T47D (cell line): ENCODE results near the gene EFNA2.
"Not testable (repeated sequence)": the region's sequence is repeated elsewhere in the genome, so short reads cannot be mapped to it uniquely, and the experiment has no call there.

Source experiments
- DNase-seq, 2 experiments: peaks; one replicate each; pipeline versions ENCODE4 v3.0.0 to v3.0.0-alpha.2; 2011 to 2012; ENCODE audit warnings: low read depth in 1 of 2, low spot score in 1 of 2
- JUND ChIP-seq: IDR thresholded peaks from 2 replicates; pipeline ENCODE4 v1.6.1; 2012; ENCODE audit warnings: low read depth
- in situ Hi-C: cut with HindIII; loops from 2 replicates; pipeline ENCODE4 v1.10.0; 2016; ENCODE audit warnings: low sequenced_read_pairs, low pct_unique_long_range_greater_than_20kb

EFNA2 gene

DNA sequence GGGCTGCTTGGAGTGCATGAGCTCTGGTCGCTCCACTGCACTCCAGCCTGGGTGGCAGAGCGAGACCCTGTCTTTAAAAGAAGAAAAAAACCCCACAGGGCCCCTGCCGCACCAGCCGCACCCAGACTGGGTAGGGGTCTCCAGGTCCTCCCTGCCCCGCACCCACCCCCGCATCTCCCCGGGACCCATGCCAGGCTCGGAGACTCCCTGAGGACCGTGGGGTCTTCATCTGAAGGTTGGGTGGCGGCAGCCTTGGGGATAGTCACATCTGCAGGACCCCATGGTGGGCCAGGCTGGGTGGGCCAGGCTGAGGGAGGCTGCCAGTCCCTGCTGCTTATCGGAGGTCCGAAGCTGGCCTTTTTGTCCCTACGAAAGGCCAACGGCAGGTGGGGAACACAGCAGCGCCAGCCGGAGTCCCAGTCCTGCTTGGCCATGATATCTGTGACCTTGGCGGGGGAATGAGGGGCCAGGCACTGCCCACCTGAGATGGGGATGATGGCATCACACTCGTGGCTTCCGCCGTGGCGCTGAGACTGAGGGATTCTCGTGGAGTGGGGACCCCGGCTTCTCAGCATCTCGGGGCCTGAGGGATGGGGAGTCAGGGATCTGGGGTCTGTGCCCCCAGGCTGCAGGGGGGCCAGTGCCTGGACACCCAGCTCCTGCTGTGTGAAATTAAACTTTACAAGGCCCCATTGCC, 11.1 kb downstream of the EFNA2 start:
- DNase-seq = no peak
- in situ Hi-C loops = no loop called here
- TF ChIP-seq JUND = no peak

DNA sequence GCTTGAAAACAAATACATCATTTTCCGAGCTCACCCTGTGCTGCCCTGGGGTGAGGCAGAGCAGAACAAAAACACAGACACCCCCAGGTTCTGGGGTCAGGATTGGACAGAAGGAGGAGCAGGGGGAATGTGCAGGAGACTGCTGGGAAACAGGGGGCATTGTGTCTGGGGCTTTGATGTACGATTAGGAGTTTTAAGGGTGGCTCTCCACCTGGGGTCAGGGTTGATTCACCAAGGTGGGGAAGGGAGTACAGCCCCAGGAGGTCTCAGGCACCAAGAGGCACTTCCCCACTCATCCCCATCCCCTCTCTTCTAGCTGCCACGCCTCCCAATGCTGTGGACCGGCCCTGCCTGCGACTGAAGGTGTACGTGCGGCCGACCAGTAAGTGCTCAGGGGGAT, 12.6 kb downstream of the EFNA2 start:
- in situ Hi-C loops = no loop called here
- no peak for DNase-seq
- no peak for TF ChIP-seq JUND

DNA sequence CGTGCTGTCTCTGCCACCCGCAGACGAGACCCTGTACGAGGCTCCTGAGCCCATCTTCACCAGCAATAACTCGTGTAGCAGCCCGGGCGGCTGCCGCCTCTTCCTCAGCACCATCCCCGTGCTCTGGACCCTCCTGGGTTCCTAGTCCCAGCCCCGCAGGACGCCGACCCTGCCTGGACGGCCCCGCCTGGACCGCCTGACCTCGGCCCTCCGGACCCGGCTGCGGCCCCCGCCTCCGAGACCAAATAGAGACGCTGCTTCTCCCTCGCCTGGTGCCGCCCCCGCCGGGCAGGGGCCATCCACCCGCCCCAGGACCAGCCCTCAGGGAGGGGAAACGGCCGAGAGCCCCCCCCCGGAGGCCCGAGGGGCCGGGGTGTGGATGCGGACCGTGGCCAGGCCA, 14.1 kb downstream of the EFNA2 start:
- no peak for TF ChIP-seq JUND
- DNase-seq = no peak
- in situ Hi-C loops = no loop called here

DNA sequence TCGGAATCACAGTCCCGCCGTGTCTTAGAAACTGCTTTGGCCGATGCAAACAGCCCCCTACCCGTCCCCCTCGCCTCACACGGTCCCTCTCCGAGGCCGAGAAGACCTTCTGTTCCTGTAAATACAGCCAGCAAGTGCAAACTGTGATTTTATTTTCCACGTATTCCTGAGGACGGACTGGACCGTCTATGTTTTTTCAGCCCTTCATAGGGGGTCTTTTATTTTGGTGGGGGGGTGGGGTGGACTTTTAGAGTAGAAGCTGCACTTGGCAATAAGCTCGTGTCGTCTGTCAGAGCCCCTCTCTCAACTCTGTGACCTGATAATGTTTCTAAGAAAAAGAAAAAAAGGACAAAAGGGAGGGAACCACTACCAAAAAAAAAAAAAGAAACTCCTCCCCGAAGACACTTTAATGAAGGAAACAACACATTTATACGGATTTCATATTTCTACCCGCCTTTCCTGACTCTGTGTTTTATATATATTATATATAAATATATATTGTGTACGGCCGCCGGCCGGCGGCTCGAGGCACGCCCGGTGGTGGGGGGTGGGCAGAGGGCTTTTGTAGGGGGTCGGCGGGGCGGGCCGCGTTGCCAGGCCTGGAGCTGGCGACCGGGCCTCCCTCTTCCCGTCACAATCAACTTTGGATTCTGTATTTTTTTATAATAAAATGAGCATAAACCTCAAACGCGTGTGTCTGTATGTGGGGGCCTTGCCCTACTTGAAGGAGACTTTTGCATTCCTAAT, 15.2 kb downstream of the EFNA2 start:
- in situ Hi-C loops = no loop called here
- no peak for DNase-seq
- no peak for TF ChIP-seq JUND

DNA sequence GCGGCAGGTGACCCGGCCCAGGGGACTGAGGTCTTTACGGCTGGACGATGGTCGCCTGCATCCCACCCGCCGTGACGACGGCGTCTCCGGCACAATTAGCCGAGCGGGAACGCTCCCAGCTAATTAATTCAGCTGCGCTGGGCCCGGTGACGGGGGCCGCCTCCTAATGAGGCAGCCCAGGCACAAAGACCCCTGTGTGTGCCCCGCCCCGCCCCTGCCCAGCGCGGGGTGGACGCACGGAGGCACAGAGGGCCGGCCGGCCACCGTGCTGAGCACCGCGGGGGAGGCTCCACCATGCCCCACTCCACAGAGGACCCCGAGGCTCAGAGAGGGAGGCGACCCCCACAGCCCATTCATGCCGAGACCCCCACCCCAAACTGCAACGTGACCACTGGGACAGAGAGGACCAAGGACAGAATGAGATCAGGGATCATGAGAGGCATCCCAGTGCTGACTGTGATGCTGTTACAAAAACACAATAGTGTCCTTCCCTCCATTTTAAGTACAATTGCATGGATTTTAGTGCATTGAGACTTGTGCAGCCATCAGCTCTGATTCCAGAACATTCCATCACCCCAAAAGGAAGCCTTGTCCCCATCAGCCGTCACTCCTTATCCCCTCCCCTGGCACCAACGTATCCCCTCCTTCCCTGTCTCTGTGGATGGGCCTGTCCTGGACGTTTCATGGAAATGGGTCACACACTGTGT, 17.0 kb downstream of the EFNA2 start:
- no peak for TF ChIP-seq JUND
- no peak for DNase-seq
- in situ Hi-C loops = no loop called here

DNA sequence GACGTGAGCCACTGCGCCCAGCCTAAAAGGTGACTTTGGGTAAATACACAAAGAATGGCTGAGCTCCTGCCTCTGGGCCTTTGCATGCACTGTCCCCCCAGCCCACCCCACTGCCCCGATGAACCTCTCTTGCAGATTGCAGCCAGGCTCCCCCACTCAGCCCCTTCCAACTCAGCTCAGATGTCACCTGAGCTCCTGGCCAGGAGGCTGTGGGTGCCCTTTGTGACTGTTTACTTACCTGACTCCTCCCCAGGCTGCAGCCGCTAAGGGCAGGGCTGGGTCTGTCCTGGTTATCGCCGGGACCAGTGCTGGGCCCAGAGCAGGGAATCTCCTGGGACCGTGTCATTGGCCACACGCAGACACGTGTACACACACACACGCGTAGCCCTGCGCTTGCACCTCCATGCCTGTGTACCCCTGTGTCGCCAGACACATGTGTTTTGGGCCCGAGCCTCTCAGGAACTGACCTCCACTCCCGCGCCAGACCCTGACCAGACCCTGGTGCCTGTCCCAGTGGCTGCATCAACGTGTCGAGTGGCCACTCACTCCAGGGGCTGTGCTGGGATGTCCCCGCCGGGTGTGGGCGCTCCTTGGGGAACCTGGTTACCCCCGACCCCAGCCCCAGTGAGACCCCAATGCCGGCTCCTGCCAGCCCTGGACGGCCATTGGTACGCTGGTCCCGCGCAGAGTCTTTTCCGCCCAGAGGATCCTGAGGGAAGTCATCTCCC, 18.7 kb downstream of the EFNA2 start:
- TF ChIP-seq JUND = no peak
- in situ Hi-C loops = no loop called here
- no peak for DNase-seq

DNA sequence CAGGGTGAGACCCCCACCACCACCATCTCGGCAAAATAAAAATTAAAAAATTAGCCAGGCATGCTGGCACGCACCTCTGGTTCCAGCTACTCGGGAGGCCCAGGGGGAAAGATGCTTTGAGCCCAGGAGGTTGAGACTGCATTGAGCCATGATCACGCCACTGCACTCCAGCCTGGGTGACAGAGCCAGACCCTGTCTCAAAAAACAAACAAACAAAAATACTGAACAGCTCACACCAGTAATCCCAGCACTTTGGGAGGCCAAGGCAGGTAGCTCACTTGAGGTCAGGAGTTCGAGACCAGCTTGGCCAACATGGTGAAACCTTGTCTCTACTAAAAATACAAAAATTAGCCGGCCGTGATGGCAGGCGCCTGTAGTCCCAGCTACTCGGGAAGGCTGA, 19.7 kb downstream of the EFNA2 start:
- in situ Hi-C loops, DNase-seq: not testable (repeated sequence)

DNA sequence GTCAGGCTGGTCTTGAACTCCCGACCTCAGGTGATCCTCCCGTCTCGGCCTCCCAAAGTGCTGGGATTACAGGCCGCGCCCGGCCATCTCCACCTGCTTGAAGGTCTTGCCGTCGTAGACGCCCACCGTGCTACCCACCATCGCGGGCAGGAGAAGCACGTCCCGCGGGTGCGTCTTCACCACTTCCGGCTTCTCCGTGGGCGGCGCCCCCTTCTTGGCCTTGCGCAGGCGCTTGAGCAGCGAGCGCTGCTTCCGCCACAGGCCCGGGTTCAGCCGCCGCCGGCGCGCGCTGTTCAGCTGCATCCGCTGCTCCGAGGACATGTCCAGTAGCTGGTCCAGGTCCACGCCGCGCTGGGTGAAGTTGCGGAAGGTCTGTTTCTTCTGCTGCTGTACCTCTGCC, 21.6 kb downstream of the EFNA2 start:
- no peak for TF ChIP-seq JUND
- in situ Hi-C loops = no loop called here
- no peak for DNase-seq

DNA sequence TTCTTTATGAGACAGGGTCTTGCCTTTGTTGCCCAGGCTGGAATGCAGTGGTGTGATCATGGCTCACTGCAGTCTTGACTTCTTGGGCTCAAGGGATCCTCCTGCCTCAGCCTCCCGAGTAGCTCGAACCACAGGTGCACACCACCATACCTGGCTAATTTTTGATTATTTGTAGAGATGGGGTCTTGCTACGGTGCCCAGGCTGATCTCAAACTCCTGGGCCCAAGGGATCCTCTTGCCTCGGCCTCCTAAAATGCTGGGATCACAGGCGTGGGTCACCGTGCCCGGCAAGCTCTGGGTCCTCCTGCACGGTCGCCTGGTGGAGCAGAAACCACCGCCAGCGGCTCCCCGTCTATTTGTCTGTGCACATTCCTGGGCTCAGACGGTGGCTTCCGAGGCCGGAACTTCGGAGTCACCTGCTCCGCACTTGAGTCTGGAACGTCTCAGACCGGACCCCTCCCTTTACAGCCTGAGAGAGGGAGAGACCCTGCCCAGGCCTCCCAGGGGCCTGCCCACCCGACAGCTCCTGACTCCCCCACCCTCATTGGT, 22.2 kb downstream of the EFNA2 start:
- TF ChIP-seq JUND = no peak
- DNase-seq = no peak
- in situ Hi-C loops = no loop called here

DNA sequence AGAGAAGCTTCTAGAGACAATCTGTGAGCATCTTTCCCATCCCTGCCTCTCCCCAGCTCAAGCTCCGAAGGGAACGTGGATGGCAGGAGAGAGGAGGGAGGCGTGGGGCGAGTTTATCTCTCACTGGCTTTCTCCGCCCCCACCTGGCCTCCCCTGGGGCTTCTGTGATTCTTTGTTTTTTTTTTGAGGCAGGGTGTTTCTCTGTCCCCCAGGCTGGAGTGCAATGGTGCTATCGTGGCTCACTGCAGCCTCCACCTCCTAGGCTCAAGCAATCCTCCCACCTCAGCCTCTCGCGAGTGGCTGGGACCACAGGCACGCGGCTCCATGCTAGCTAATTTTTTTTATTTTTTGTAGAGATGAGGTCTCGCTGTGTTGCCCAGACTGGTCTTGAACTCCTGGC, 23.0 kb downstream of the EFNA2 start:
- in situ Hi-C loops = no loop called here

DNA sequence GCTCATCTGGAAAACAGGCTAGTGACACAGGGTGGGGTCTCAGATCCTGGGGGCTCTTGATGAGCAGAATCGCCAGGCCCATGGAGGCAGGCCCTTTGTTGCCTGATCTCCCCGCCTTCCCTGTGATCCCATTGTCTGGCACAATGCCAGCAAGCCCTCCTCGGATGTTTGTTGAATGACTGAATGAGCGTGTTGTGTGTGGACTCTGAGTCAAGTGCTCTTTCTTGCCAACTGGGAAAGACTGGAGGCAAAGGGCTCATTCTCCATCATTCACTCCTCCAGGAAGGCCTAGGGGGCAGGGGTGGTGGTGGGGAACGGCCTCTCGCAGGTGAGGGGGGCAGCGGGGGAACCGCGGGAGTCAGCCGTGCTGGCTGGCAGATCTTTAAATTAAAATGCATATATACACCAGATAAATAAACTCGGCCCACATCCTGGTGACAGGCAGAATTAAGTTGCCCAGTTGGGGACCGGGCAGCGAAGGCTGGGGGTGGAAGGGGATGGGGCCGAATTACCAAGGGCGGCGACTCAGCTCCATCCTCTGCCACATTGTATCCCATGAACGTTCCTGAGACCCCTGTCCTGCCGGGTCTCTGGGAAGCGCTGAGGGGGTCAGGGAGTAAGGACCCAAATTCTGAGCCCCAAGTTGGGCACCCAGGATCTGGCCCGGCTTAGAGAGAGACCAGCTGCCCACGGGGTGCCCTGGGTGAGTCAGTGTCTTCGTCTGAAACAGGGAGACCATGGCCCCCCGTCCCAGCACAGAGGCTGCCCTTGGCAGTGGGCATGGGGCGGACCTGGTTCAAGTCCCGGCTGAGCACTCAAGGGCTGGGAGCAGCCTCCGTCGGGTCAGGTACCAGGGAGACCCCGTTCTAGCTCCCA, 24.5 kb downstream of the EFNA2 start:
- in situ Hi-C loops = no loop called here

More for the DNA sequence above, 23.0 kb downstream of the EFNA2 start:
- DNase-seq = no peak
- TF ChIP-seq JUND = no peak

DNA sequence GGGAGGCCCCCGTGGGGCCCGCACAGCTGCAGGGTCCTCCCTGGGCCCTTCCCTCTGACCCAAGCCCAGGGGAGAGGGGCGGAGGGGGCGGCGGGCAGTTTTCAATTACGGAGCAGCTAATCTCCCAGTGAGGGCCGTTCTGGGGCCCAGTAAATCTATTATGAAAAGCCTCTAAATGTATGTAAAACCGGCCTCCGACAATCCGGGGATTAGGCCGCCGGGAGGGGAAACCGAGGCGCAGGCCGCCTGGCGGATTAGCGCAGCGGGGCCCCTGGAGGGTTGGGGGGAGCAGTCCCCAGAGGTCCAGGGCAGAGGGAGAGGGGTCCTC, 25.1 kb downstream of the EFNA2 start:
- no peak for TF ChIP-seq JUND
- DNase-seq = no peak
- in situ Hi-C loops = no loop called here

More for the DNA sequence above, 24.5 kb downstream of the EFNA2 start:
- peak in 1 of 2 experiments; percentile 11 for DNase-seq
- TF ChIP-seq JUND = no peak
